ENCODE measurements around the gene SLC4A9.

- TF ChIP-seq EP300 (IDR thresholded peaks at IDR 0.05) = no peak
- TF ChIP-seq POLR2AphosphoS5 (IDR thresholded peaks at IDR 0.05) = no peak
These were observed 34.5 kb upstream of the SLC4A9 start for GRCh38 chr5:140325486-140325885.
